HG02763 (cell line): ENCODE measurements around the gene AUH.
"Not testable (repeated sequence)": the region's sequence is repeated elsewhere in the genome, so short reads cannot be mapped to it uniquely, and the experiment has no call there.

ENCODE experiments used
- ATAC-seq: cut with Tn5 transposase; IDR thresholded peaks from one replicate; pipeline ENCODE4 v1.9.1; 2021; ENCODE audit warnings: mild to moderate bottlenecking, moderate library complexity; ENCODE audit not compliant: unreplicated experiment

AUH gene

GRCh38 chr9:91361291-91362050 is at the start of gene AUH:
Gene AUH, minus strand, starts transcription at chr9:91361918. Its CDS starts 29 bp downstream, at chr9:91361889.
- peak; percentile 91 for ATAC-seq

GRCh38 chr9:91411096-91411771 is 49.5 kb upstream of the AUH start:
- no peak for ATAC-seq

- ATAC-seq: no peak
Observed at GRCh38 chr9:91410161-91410560, 48.4 kb upstream of the AUH start.

GRCh38 chr9:91408475-91408874 is 46.8 kb upstream of the AUH start:
- no peak for ATAC-seq

- ATAC-seq: no peak
Observed at GRCh38 chr9:91407580-91408318, 46.0 kb upstream of the AUH start.

GRCh38 chr9:91405343-91406077 is 43.8 kb upstream of the AUH start:
- no peak for ATAC-seq

- no peak for ATAC-seq
Observed at GRCh38 chr9:91403665-91404543, 42.2 kb upstream of the AUH start.

GRCh38 chr9:91398926-91399325 is 37.2 kb upstream of the AUH start:
- no peak for ATAC-seq

- no peak for ATAC-seq
Observed at GRCh38 chr9:91395553-91396471, 34.1 kb upstream of the AUH start.

GRCh38 chr9:91395106-91395552 is 33.4 kb upstream of the AUH start:
- ATAC-seq: no peak

- no peak for ATAC-seq
Observed at GRCh38 chr9:91393826-91394225, 32.1 kb upstream of the AUH start.

GRCh38 chr9:91392435-91392834 is 30.7 kb upstream of the AUH start:
- ATAC-seq: no peak

GRCh38 chr9:91391818-91392217 is 30.1 kb upstream of the AUH start:
- ATAC-seq: no peak

GRCh38 chr9:91391412-91391811 is 29.7 kb upstream of the AUH start:
- ATAC-seq: no peak

- ATAC-seq: not testable (repeated sequence)
Observed at GRCh38 chr9:91389686-91390085, 28.0 kb upstream of the AUH start.

GRCh38 chr9:91386765-91387164 is 25.0 kb upstream of the AUH start:
- ATAC-seq: no peak

GRCh38 chr9:91384954-91385353 is 23.2 kb upstream of the AUH start:
- ATAC-seq: no peak

- ATAC-seq: no peak
Observed at GRCh38 chr9:91383577-91383976, 21.9 kb upstream of the AUH start.

- no peak for ATAC-seq
Observed at GRCh38 chr9:91382298-91382697, 20.6 kb upstream of the AUH start.
